AG04450 (cell line): ENCODE data around the gene NELFB. TPM values are rescaled to one million over a fixed set of nuclear protein-coding genes. Genes with fewer than 3 reads are reported as not detected.

Experiments used
- CTCF ChIA-PET: fragments of 300-600, 350-600 bp; formaldehyde crosslinking; extraction: SDS; loops from one replicate; lab custom pipeline; 2022; ENCODE audit warnings: antibody characterized with exemption, inconsistent platforms; lab: Charles Lee
- POLR2A ChIA-PET: fragments of 350-600 bp; formaldehyde crosslinking; extraction: SDS; loops from one replicate; lab custom pipeline; 2021; ENCODE audit warnings: antibody characterized with exemption, inconsistent platforms; lab: Yijun Ruan, JAX
- DNase-seq: peaks from one replicate; pipeline ENCODE4 v3.0.0-alpha.2; 2011; ENCODE audit warnings: low read depth, low spot score
- H3K27ac ChIP-seq: one replicate; pipeline ENCODE4 v1.5.1; 2012; ENCODE audit warnings: low read depth, low read length, control low read depth
- H3K27me3 ChIP-seq: one replicate; pipeline ENCODE4 v1.6.0; 2012; ENCODE audit warnings: low read length; ENCODE audit not compliant: control insufficient read depth, insufficient read depth
- H3K4me3 ChIP-seq: 2 replicates; pipeline ENCODE4 v1.5.1; 2011; ENCODE audit warnings: mild to moderate bottlenecking, low read depth, low read length, control low read depth
- H3K9me3 ChIP-seq: 2 replicates; pipeline ENCODE4 v1.5.1; 2012; ENCODE audit warnings: low read length; ENCODE audit not compliant: control insufficient read depth, insufficient read depth
- CTCF ChIP-seq: IDR thresholded peaks from 2 replicates; pipeline ENCODE4 v1.5.1; 2011; ENCODE audit warnings: low read depth, low read length, control low read depth, inconsistent platforms
- polyA plus RNA-seq: library from polyadenylated mRNA; depleted of rRNA; stranded (reverse); fragments of >200 nt; gene quantifications from 2 replicates; pipeline ENCODE4 v1.2.3, GENCODE V29; 2011

The NELFB gene
- polyA plus RNA-seq, 1 experiment = 27.1 TPM

- POLR2A ChIA-PET = interaction anchor here (1.4 to 2.6 kb wide), 2 partner anchors 28 to 80 kb away, joined by 6 to 9 read pairs; partner anchors contain the start of genes ANAPC2, SSNA1 and TUBB4B
- no peaks in the 10 kb centered on the region for H3K27me3 ChIP-seq
- H3K4me3 ChIP-seq = no peak overlapping the region
- peak overlapping the region; percentile 47 for H3K27ac ChIP-seq
- CTCF ChIA-PET = interaction anchor here (0.8 to 1.0 kb wide), 2 partner anchors 10 to 32 kb away, joined by 3 to 4 read pairs; no protein-coding TSS in a partner anchor
- no peaks in the 10 kb centered on the region; the same call in 1 of the 2 replicates for H3K9me3 ChIP-seq
- no peak for TF ChIP-seq CTCF
- no peak for DNase-seq
Observed at GRCh38 chr9:137268538-137269201, 13.5 kb downstream of the NELFB start.

- no peaks in the 10 kb centered on the region; the same call in 1 of the 2 replicates for H3K9me3 ChIP-seq
- H3K27me3 ChIP-seq = no peaks in the 10 kb centered on the region
- TF ChIP-seq CTCF = no peak
- DNase-seq = no peak
- no peak overlapping the region for H3K4me3 ChIP-seq
- POLR2A ChIA-PET = interaction anchor here (1.4 to 2.6 kb wide), 2 partner anchors 29 to 81 kb away, joined by 6 to 9 read pairs; partner anchors contain the start of genes ANAPC2, SSNA1 and TUBB4B
- H3K27ac ChIP-seq = peak overlapping the region; percentile 47
- CTCF ChIA-PET = interaction anchor here (0.8 to 1.0 kb wide), 2 partner anchors 10 to 33 kb away, joined by 3 to 4 read pairs; no protein-coding TSS in a partner anchor
Observed at GRCh38 chr9:137269231-137269772, 14.2 kb downstream of the NELFB start.

- no peak for DNase-seq
- H3K27me3 ChIP-seq = no peaks in the 10 kb centered on the region
- CTCF ChIA-PET = interaction anchor here (0.7 to 1.0 kb wide), 2 partner anchors 29 to 35 kb away, joined by 3 read pairs; no protein-coding TSS in a partner anchor
Observed at GRCh38 chr9:137270929-137271695, 16.0 kb downstream of the NELFB start.

GRCh38 chr9:137271696-137272076, 16.6 kb downstream of the NELFB start:
- no peak for DNase-seq
- H3K27me3 ChIP-seq = no peaks in the 10 kb centered on the region
- H3K4me3 ChIP-seq = no peak overlapping the region
- H3K9me3 ChIP-seq = no peaks in the 10 kb centered on the region; the same call in 1 of the 2 replicates
- ChIA-PET CTCF (interaction anchor here (1.0 kb wide), 1 partner anchor 35 kb away, joined by 3 read pairs; no protein-coding TSS in a partner anchor), POLR2A (no interaction called here)
- H3K27ac ChIP-seq = no peak overlapping the region
- no peak for TF ChIP-seq CTCF

More at GRCh38 chr9:137270929-137271695, 16.0 kb downstream of the NELFB start:
- H3K9me3 ChIP-seq = no peaks in the 10 kb centered on the region; the same call in 1 of the 2 replicates
- no peak overlapping the region for H3K27ac ChIP-seq
- POLR2A ChIA-PET = no interaction called here
- no peak overlapping the region for H3K4me3 ChIP-seq
- TF ChIP-seq CTCF = no peak
